PC-3 (cell line): Measurements from ENCODE around the gene HSPB8.

Source experiments
- CTCF ChIP-seq: fragments of 300-600 bp; sonication (generic); conservative IDR thresholded peaks from 2 replicates; pipeline ENCODE4 v1.5.1; 2017; ENCODE audit warnings: antibody characterized with exemption, low read depth, mild to moderate bottlenecking, low read length
- EZH2 ChIP-seq: fragments of 300-600 bp; sonication (generic); IDR thresholded peaks from one replicate; pipeline ENCODE4 v1.6.1; 2017; ENCODE audit warnings: antibody characterized with exemption, mild to moderate bottlenecking, low read length; ENCODE audit not compliant: unreplicated experiment
- EZH2phosphoT487 ChIP-seq: fragments of 300-600 bp; sonication (generic); IDR thresholded peaks from 2 replicates; pipeline ENCODE4 v1.6.1; 2018; ENCODE audit warnings: mild to moderate bottlenecking, antibody characterized with exemption, low read length, borderline replicate concordance

DNA sequence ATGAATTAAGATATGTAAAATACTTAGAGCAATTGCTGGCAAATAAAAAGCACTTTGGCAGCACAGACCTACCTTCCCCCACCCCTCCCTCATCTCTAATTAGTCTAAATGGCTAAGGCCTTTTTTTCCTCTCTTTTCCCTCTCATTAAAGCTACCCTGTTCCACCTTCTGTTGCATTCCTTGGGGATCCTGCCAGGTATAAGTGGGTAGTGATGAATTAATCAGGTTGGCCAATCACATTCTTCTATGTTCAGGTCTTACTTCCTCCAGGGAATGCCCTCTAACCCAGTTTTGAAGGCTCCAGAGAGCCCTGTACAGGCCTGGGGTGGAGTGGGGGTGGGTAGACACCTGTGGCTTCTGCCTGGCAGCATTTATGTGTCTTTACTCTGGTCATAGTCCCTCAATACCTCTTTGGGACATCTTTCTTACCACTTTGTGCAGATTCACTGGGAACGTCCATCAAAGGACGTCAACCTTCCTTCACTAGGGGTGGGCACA, 28.4 kb downstream of the HSPB8 start:
- TF ChIP-seq EZH2 (no peak), CTCF (no peak), EZH2phosphoT487 (no peak)
